T follicular helper cell (primary cell): ENCODE results near the gene ACP4.
A peak's percentile ranks its signal among the peaks of the same experiment; 100 is the strongest.

Experiments used
- DNase-seq: peaks from one replicate; pipeline ENCODE4 v3.0.0-alpha.2; 2020; ENCODE audit warnings: low read depth

ACP4 gene

GRCh38 chr19:50822661-50823208 lies 32.5 kb downstream of the ACP4 start:
- no peak for DNase-seq

GRCh38 chr19:50823389-50824042 lies 33.3 kb downstream of the ACP4 start, which contains the start of gene KLK1:
KLK1 (minus strand) TSS chr19:50823787; CDS start chr19:50823748, 39 bp downstream.
- no peak for DNase-seq

- DNase-seq, result no peak
Measured at GRCh38 chr19:50826492-50827240, 36.5 kb downstream of the ACP4 start.

GRCh38 chr19:50827476-50827875 lies 37.3 kb downstream of the ACP4 start:
- DNase-seq, result no peak

- no peak for DNase-seq
Measured at GRCh38 chr19:50829801-50830200, 39.6 kb downstream of the ACP4 start.

- DNase-seq, result no peak
Measured at GRCh38 chr19:50830266-50831025, 40.2 kb downstream of the ACP4 start.

- no peak for DNase-seq
Measured at GRCh38 chr19:50831026-50831396, 40.8 kb downstream of the ACP4 start.

GRCh38 chr19:50832666-50833065 lies 42.5 kb downstream of the ACP4 start:
- DNase-seq, result no peak

GRCh38 chr19:50833117-50833801 lies 43.0 kb downstream of the ACP4 start, which contains the start of gene KLK15:
KLK15 (minus strand) TSS chr19:50833574; CDS start chr19:50831492, 2,082 bp downstream.
- no peak for DNase-seq

- no peak for DNase-seq
Measured at GRCh38 chr19:50833802-50834167, 43.6 kb downstream of the ACP4 start.

- DNase-seq, result no peak
Measured at GRCh38 chr19:50835103-50835784, 45.0 kb downstream of the ACP4 start.

GRCh38 chr19:50835785-50836542 lies 45.7 kb downstream of the ACP4 start:
- peak; percentile 40 for DNase-seq

- no peak for DNase-seq
Measured at GRCh38 chr19:50836543-50837195, 46.5 kb downstream of the ACP4 start.

- DNase-seq, result no peak
Measured at GRCh38 chr19:50837300-50837699, 47.1 kb downstream of the ACP4 start.

GRCh38 chr19:50838239-50838638 lies 48.0 kb downstream of the ACP4 start:
- DNase-seq, result no peak

GRCh38 chr19:50839712-50840655 lies 49.8 kb downstream of the ACP4 start:
- no peak for DNase-seq

- DNase-seq, result no peak
Measured at GRCh38 chr19:50842130-50842529, 51.9 kb downstream of the ACP4 start.

GRCh38 chr19:50843205-50843604 lies 53.0 kb downstream of the ACP4 start:
- no peak for DNase-seq

- no peak for DNase-seq
Measured at GRCh38 chr19:50843701-50844221, 53.5 kb downstream of the ACP4 start.
